K562 (cell line): Measurements from ENCODE around the gene LGALS7B. TPM values are rescaled to one million over a fixed set of nuclear protein-coding genes. Genes with fewer than 3 reads are reported as not detected.

Experiments used
- ETS2 ChIP-seq: IDR thresholded peaks from 2 replicates; pipeline ENCODE4 v1.6.1; 2016; ENCODE audit warnings: borderline replicate concordance, missing genetic modification characterization, mild to moderate bottlenecking, moderate library complexity, missing compliant biosample characterization; ENCODE audit not compliant: poor library complexity, severe bottlenecking
- FOXK1 ChIP-seq: sonication (generic); formaldehyde crosslinking; IDR thresholded peaks from 2 replicates; pipeline ENCODE4 v1.8.0; 2022; ENCODE audit warnings: missing genetic modification reagents, mild to moderate bottlenecking, borderline replicate concordance
- HMGN3 ChIP-seq: IDR thresholded peaks from 2 replicates; pipeline ENCODE4 v1.6.1; 2011; ENCODE audit warnings: borderline replicate concordance, low read depth, mild to moderate bottlenecking, mixed read lengths, low read length; ENCODE audit not compliant: insufficient read length; ENCODE audit errors: extremely low read depth
- HNRNPH1 ChIP-seq: fragments of 200-400 bp; formaldehyde crosslinking; optimal IDR thresholded peaks from 2 replicates; pipeline ENCODE3; 2017; ENCODE audit warnings: low read depth, mild to moderate bottlenecking, low read length, moderate library complexity
- KAT7 ChIP-seq: sonication (generic); formaldehyde crosslinking; IDR thresholded peaks from 2 replicates; pipeline ENCODE4 v1.8.0; 2022; ENCODE audit warnings: missing genetic modification reagents, mild to moderate bottlenecking, borderline replicate concordance
- POLR2B ChIP-seq: fragments of 450-650 bp; IDR thresholded peaks from 2 replicates; pipeline ENCODE4 v1.6.1; 2018; ENCODE audit warnings: low read depth; ENCODE audit not compliant: partially characterized antibody
- RFX5 ChIP-seq: IDR thresholded peaks from 2 replicates; pipeline ENCODE4 v1.6.1; 2011; ENCODE audit warnings: low read depth, mild to moderate bottlenecking, improper control_type of control experiment, low read length
- SP1 ChIP-seq: sonication (generic); formaldehyde crosslinking; IDR thresholded peaks from 2 replicates; pipeline ENCODE4 v1.8.1; 2022; ENCODE audit warnings: mild to moderate bottlenecking, missing genetic modification reagents
- SRF ChIP-seq, 2 experiments: fragments of 250-450, 450-650 bp in 1 of 2; sonication (Bioruptor Pico) in 1 of 2; sonication (generic) in 1 of 2; formaldehyde crosslinking; IDR thresholded peaks; 2 replicates each; pipeline versions ENCODE4 v1.5.0 to v1.5.1; 2020 to 2022; ENCODE audit warnings: mild to moderate bottlenecking in 1 of 2, missing genetic modification reagents in 1 of 2
- TSC22D4 ChIP-seq: fragments of 450-650 bp; IDR thresholded peaks from 2 replicates; pipeline ENCODE4 v1.6.1; 2016; ENCODE audit warnings: missing genetic modification characterization, missing biosample characterization, control low read depth
- ZNF232 ChIP-seq: sonication (generic); formaldehyde crosslinking; IDR thresholded peaks from 2 replicates; pipeline ENCODE4 v1.8.0; 2022; ENCODE audit warnings: mild to moderate bottlenecking, missing genetic modification reagents
- ZNF785 ChIP-seq: fragments of 250-450 bp; sonication (Bioruptor Pico); IDR thresholded peaks from 2 replicates; pipeline ENCODE4 v1.4.0; 2020; ENCODE audit warnings: mild to moderate bottlenecking
- polyA plus RNA-seq, 8 experiments: library from polyadenylated mRNA; depleted of rRNA in 4 of 8; stranded (reverse) in 5 of 8; unstranded in 3 of 8; fragments of >200 nt; fragmentation: Nextera tagmentation in 2 of 8; fragmentation: Illumina TruSeq in 1 of 8; extraction: Ambion mirVana in 2 of 8; extraction: Trizol in 1 of 8; gene quantifications; 2 replicates each; pipeline versions ENCODE4 v1.2.1 to v1.2.3, GENCODE V29; 2011 to 2014; ENCODE audit warnings: inconsistent platforms in 1 of 8, missing spikeins in 1 of 8
- total RNA-seq, 7 experiments: library from RNA; depleted of rRNA in 6 of 7; stranded (reverse); fragments of >200 nt in 6 of 7; fragmentation: Illumina TruSeq in 2 of 7; extraction: Trizol in 2 of 7; gene quantifications; 2 replicates each; pipeline versions ENCODE4 v1.2.1 to v1.2.3, GENCODE V29; 2011 to 2021; ENCODE audit warnings: low replicate concordance in 1 of 7
- TF ChIP-seq, protein P1 (sequence below): sonication (generic); formaldehyde crosslinking; IDR thresholded peaks from 2 replicates; pipeline ENCODE4 v1.9.0; 2022; ENCODE audit warnings: mild to moderate bottlenecking, missing genetic modification reagents
- TF ChIP-seq, protein P2 (sequence below), 2 experiments: IDR thresholded peaks in 1 of 2; conservative IDR thresholded peaks in 1 of 2; 2 replicates each; pipeline ENCODE4 v1.6.1; 2016; ENCODE audit warnings: low read depth in 2 of 2, mild to moderate bottlenecking in 1 of 2, missing compliant biosample characterization in 1 of 2, missing genetic modification characterization in 1 of 2, moderate library complexity in 1 of 2
- TF ChIP-seq, protein P3 (sequence below): sonication (generic); formaldehyde crosslinking; IDR thresholded peaks from 2 replicates; pipeline ENCODE4 v1.8.1; 2022; ENCODE audit warnings: missing genetic modification reagents
- TF ChIP-seq, protein P4 (sequence below): sonication (generic); formaldehyde crosslinking; IDR thresholded peaks from 2 replicates; pipeline ENCODE4 v1.5.0; 2020; ENCODE audit warnings: missing genetic modification reagents
- TF ChIP-seq, protein P5 (sequence below), 2 experiments: fragments of 450-650 bp; IDR thresholded peaks; 2 replicates each; pipeline ENCODE4 v1.6.1; 2016
- TF ChIP-seq, protein P6 (sequence below): fragments of 450-650 bp; IDR thresholded peaks from 2 replicates; pipeline ENCODE4 v1.6.1; 2017; ENCODE audit warnings: antibody characterized with exemption

Gene LGALS7B
- total and polyA plus RNA-seq, 9 of the 15 experiments (the other 6 are each of a cell fraction or from before 2014, with no cell fraction given), result not detected

DNA sequence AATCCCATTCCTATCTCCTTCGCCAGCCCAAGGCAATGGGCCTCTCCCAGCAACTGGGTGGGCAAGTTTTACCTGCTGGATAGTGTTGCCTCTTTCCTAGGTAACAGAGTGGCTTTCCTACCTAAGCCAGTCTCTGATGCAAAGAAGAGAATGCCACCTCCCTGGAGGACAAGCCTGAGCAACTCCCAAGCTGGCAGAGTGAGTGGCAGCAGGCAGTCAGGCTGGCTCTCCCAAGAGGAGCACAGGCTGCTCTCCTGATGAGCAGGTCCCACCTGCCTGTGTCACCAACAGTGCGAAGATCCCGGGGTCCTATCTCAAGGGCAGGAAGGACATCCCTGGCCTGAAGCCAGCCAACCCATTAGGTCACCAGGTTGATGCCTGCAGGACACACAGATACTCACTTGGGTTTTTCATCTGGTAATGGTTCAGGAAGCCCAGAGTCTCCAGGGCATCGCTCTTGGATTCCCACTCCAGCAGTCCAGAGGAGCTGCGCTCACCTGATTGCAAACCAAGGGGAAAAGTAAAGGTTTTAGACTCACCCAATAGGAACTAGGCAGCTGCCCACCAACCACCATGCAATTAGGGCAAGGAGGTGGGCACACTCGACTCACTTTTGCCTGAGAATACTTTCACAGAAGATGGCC, 48.1 kb downstream of the LGALS7B start (continued):
- TF ChIP-seq, protein P1, sequence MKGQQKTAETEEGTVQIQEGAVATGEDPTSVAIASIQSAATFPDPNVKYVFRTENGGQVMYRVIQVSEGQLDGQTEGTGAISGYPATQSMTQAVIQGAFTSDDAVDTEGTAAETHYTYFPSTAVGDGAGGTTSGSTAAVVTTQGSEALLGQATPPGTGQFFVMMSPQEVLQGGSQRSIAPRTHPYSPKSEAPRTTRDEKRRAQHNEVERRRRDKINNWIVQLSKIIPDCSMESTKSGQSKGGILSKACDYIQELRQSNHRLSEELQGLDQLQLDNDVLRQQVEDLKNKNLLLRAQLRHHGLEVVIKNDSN, result no peak
- TF ChIP-seq, protein P2, sequence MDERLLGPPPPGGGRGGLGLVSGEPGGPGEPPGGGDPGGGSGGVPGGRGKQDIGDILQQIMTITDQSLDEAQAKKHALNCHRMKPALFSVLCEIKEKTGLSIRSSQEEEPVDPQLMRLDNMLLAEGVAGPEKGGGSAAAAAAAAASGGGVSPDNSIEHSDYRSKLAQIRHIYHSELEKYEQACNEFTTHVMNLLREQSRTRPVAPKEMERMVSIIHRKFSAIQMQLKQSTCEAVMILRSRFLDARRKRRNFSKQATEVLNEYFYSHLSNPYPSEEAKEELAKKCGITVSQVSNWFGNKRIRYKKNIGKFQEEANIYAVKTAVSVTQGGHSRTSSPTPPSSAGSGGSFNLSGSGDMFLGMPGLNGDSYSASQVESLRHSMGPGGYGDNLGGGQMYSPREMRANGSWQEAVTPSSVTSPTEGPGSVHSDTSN (CRISPR knock-in tag; IDR thresholded peaks at IDR 0.05; ENCODE audit: low read depth), result no peak
- TF ChIP-seq, protein P2 (tag; conservative IDR thresholded peaks at IDR 0.05; ENCODE audit: low read depth), result no peak
- TF ChIP-seq, protein P3, sequence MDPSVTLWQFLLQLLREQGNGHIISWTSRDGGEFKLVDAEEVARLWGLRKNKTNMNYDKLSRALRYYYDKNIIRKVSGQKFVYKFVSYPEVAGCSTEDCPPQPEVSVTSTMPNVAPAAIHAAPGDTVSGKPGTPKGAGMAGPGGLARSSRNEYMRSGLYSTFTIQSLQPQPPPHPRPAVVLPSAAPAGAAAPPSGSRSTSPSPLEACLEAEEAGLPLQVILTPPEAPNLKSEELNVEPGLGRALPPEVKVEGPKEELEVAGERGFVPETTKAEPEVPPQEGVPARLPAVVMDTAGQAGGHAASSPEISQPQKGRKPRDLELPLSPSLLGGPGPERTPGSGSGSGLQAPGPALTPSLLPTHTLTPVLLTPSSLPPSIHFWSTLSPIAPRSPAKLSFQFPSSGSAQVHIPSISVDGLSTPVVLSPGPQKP (CRISPR knock-in tag), result no peak
- TF ChIP-seq ZNF232 (no peak), HMGN3 (no peak), RFX5 (no peak), ZNF785 (no peak), ETS2 (tag) (no peak), HNRNPH1 (no peak), FOXK1 (CRISPR knock-in tag) (no peak), TSC22D4 (no peak), POLR2B (no peak), SRF (CRISPR knock-in tag; IDR thresholded peaks at IDR 0.05) (no peak), KAT7 (CRISPR knock-in tag) (no peak), SP1 (CRISPR knock-in tag) (no peak)
- TF ChIP-seq, protein P4, sequence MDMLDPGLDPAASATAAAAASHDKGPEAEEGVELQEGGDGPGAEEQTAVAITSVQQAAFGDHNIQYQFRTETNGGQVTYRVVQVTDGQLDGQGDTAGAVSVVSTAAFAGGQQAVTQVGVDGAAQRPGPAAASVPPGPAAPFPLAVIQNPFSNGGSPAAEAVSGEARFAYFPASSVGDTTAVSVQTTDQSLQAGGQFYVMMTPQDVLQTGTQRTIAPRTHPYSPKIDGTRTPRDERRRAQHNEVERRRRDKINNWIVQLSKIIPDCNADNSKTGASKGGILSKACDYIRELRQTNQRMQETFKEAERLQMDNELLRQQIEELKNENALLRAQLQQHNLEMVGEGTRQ (CRISPR knock-in tag), result no peak
- TF ChIP-seq, protein P5, sequence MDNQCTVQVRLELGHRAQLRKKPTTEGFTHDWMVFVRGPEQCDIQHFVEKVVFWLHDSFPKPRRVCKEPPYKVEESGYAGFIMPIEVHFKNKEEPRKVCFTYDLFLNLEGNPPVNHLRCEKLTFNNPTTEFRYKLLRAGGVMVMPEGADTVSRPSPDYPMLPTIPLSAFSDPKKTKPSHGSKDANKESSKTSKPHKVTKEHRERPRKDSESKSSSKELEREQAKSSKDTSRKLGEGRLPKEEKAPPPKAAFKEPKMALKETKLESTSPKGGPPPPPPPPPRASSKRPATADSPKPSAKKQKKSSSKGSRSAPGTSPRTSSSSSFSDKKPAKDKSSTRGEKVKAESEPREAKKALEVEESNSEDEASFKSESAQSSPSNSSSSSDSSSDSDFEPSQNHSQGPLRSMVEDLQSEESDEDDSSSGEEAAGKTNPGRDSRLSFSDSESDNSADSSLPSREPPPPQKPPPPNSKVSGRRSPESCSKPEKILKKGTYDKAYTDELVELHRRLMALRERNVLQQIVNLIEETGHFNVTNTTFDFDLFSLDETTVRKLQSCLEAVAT (IDR thresholded peaks at IDR 0.05), result no peak
- TF ChIP-seq, protein P6, sequence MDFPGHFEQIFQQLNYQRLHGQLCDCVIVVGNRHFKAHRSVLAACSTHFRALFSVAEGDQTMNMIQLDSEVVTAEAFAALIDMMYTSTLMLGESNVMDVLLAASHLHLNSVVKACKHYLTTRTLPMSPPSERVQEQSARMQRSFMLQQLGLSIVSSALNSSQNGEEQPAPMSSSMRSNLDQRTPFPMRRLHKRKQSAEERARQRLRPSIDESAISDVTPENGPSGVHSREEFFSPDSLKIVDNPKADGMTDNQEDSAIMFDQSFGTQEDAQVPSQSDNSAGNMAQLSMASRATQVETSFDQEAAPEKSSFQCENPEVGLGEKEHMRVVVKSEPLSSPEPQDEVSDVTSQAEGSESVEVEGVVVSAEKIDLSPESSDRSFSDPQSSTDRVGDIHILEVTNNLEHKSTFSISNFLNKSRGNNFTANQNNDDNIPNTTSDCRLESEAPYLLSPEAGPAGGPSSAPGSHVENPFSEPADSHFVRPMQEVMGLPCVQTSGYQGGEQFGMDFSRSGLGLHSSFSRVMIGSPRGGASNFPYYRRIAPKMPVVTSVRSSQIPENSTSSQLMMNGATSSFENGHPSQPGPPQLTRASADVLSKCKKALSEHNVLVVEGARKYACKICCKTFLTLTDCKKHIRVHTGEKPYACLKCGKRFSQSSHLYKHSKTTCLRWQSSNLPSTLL, result no peak
